C4-2B (cell line): ENCODE data around the gene OSER1.

Experiments
- CTCF ChIP-seq: fragments of 450-650 bp; conservative IDR thresholded peaks from 2 replicates; pipeline ENCODE4 v1.5.1; 2017; ENCODE audit warnings: mild to moderate bottlenecking
- ZFX ChIP-seq: fragments of 450-650 bp; IDR thresholded peaks from 2 replicates; pipeline ENCODE4 v1.6.1; 2017

- TF ChIP-seq CTCF: no peak
- no peak for TF ChIP-seq ZFX
These were observed 5.7 kb downstream of the OSER1 start for GRCh38 chr20:44204832-44205215.
